ENCODE results near the gene RPS6KC1.
"Not testable (repeated sequence)": the region's sequence is repeated elsewhere in the genome, so short reads cannot be mapped to it uniquely, and the experiment has no call there.

Gene RPS6KC1

DNA sequence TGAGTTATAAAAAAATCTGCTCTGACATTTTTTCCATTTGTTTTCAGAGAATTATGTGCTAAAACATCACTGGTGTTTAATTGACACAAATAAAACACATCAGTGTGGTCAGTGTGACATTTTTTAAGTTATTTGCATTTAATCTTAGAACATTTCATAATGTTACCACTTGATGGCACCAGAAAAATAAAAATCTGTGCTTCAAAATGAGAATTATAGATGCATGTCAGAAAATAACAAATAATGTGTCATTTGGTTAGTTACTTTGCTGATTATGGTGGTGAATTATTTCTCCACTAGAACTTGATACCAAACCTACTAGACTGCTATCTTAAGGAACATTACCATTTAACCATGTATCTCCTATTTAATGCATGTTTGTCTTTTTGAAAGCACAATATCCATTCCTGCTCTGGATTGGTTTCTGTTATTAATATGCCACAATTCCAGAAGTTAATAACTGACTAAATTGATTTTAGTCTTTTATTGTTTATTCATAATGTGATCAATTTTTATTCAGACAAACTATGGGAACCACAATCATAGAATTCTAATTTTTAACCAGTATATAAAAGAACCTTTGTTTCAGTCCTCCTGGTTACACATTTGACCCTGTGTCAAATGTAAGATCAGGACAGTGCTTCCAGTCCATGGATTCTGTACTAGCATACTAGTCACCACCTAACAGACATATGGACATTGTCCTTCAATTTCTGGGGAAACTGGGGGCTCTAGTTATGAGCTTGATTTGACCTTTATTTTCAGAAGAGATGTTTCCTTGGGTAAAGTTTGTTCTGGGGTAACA is 81.0 kb downstream of the RPS6KC1 start:
- no peak for DNase-seq (ENCODE audit: extremely low read depth, low read depth)
- TF ChIP-seq, protein P1, sequence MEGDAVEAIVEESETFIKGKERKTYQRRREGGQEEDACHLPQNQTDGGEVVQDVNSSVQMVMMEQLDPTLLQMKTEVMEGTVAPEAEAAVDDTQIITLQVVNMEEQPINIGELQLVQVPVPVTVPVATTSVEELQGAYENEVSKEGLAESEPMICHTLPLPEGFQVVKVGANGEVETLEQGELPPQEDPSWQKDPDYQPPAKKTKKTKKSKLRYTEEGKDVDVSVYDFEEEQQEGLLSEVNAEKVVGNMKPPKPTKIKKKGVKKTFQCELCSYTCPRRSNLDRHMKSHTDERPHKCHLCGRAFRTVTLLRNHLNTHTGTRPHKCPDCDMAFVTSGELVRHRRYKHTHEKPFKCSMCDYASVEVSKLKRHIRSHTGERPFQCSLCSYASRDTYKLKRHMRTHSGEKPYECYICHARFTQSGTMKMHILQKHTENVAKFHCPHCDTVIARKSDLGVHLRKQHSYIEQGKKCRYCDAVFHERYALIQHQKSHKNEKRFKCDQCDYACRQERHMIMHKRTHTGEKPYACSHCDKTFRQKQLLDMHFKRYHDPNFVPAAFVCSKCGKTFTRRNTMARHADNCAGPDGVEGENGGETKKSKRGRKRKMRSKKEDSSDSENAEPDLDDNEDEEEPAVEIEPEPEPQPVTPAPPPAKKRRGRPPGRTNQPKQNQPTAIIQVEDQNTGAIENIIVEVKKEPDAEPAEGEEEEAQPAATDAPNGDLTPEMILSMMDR (IDR thresholded peaks at IDR 0.05; ENCODE audit: low read depth, low read length, missing control alignments): no peak
- H3K4me3 ChIP-seq (replicated peaks; ENCODE audit: low read depth, low read length): no peak overlapping the region

DNA sequence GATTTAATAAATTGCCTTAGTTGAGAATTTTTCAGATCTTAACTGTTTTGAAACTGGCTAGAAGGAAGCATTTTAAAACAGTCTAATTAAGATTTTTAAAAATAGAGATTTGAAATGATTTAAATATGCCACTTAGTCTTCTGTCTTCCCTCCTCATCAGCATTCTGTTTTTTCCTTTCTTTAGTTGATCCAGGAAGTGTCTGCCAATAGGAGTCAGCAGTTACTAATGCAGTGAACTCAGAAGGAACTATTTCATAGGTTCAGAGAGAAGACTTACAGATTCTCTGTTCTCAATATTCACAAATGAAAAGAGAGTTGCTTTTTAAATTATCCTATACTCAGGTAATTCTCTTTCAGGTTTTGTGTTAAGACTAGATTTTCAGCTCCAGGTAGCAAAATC is 84.5 kb downstream of the RPS6KC1 start:
- TF ChIP-seq, protein P1 (IDR thresholded peaks at IDR 0.05; ENCODE audit: low read depth, low read length, missing control alignments): no peak
- DNase-seq (ENCODE audit: extremely low read depth, low read depth): no peak
- no peak overlapping the region for H3K4me3 ChIP-seq (replicated peaks; ENCODE audit: low read depth, low read length)

DNA sequence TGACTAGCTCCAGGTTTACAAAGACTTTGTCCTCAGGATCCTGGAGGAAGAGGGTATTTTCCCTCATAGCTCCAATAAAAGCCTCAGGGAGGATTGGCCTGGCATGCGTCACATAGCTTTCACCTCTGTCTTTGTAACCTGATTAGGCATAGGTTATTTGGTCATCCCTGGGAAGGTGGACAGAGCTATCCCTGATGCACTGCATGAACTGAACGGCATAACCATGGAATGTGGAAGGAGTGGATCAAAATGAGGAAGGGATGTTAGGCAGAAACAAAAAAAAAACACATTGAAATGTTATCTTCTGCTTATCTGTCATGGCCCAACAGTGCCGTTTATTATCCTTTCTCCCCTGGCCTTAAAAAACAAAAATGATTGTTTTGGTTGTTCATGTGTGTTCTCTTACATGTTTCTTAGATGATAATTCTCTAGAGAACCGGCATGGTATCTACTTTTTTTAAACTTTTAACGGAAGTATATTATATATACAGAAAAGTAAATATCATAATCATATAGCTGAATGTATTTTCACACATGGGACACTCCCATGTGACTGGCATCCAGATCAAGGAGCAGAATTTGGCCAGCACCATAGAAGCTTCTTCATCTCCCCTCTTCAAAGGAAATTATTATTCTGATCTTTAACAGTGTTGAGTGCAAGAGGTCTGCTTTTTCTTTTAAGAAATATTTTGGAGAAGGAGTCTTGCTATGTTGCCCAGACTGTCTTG is 85.3 kb downstream of the RPS6KC1 start:
- DNase-seq (ENCODE audit: extremely low read depth, low read depth): no peak
- TF ChIP-seq, protein P1 (IDR thresholded peaks at IDR 0.05; ENCODE audit: low read depth, low read length, missing control alignments): no peak

DNA sequence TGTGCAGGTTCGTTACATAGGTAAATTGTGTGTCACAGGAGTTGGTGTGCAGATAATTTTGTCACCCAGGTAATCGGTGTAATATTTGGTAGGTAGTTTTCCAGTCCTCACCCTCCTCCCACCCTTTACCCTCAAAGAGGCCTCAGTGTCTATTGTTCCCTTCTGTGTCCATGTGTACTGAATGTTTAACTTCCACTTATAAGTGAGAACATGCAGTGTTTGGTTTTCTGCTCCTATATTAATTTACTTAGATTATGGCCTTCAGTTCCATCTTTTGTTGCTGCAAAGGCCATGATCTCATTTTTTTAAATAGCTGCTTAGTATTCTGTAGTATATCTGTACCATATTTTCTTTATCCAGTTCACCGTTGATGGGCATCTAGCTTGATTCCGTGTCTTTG is 87.3 kb downstream of the RPS6KC1 start:
- TF ChIP-seq, protein P1 (IDR thresholded peaks at IDR 0.05; ENCODE audit: low read depth, low read length, missing control alignments): no peak
- H3K4me3 ChIP-seq (replicated peaks; ENCODE audit: low read depth, low read length): no peak overlapping the region
- DNase-seq (ENCODE audit: extremely low read depth, low read depth): no peak

More for the DNA sequence above, 85.3 kb downstream of the RPS6KC1 start:
- no peak overlapping the region for H3K4me3 ChIP-seq (replicated peaks; ENCODE audit: low read depth, low read length)

DNA sequence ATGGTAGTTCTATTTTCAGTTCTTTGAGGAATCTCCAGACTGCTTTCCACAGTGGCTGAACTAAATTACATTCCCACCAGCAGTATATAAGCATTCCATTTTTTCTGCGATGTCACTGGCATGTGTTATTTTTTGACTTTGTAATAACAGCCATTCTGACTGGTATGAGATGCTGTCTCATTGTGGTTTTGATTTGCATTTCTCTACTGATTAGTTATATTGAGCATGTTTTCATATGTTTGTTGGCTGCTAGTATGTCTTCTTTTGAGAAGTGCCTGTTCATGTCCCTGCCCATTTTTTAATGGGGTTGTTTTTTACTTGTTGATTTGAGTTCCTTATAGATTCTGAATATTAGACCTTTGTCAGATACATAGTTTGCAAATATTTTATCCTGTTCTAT is 87.9 kb downstream of the RPS6KC1 start:
- TF ChIP-seq, protein P1 (IDR thresholded peaks at IDR 0.05; ENCODE audit: low read depth, low read length, missing control alignments): no peak
- no peak overlapping the region for H3K4me3 ChIP-seq (replicated peaks; ENCODE audit: low read depth, low read length)
- DNase-seq (ENCODE audit: extremely low read depth, low read depth): no peak

DNA sequence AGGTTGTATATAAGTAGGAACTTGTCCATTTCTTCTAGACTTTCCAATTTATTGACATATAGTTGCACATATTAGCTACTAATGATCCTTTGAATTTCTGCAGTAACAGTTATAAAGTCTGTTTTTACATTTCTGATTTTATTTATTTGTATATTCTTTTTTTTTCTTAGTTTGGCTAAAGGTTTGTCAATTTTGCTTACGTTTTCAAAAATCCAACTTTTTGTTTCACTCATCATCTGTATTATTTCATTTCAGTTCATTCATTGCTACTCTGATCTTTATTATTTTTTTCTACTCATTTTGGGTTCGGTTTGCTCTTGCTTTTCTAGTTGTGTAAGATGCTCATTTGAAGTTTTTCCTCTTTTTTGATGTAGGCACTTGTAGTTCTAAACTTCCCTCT is 97.9 kb downstream of the RPS6KC1 start:
- no peak overlapping the region for H3K4me3 ChIP-seq (replicated peaks; ENCODE audit: low read depth, low read length)
- no peak for DNase-seq (ENCODE audit: extremely low read depth, low read depth)
- TF ChIP-seq, protein P1 (IDR thresholded peaks at IDR 0.05; ENCODE audit: low read depth, low read length, missing control alignments): no peak

DNA sequence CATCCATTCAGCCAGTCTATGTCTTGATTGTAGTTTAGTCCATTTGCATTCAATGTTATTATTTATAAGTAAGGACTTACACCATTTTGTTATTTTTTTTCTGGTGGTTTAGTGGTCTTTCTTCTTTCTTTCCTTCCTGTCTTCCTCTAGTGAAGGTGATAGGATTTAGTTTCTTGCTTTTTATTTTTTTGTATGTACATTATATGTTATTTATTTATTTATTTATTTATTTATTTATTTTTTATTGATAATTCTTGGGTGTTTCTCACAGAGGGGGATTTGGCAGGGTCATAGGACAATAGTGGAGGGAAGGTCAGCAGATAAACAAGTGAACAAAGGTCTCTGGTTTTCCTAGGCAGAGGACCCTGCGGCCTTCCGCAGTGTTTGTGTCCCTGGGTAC is 99.0 kb downstream of the RPS6KC1 start:
- DNase-seq (ENCODE audit: extremely low read depth, low read depth); H3K4me3 ChIP-seq (replicated peaks; ENCODE audit: low read depth, low read length): not testable (repeated sequence)

Data from HFF-Myc (cell line).